ENCODE measurements around the gene SLC7A6OS.

The SLC7A6OS gene

DNA sequence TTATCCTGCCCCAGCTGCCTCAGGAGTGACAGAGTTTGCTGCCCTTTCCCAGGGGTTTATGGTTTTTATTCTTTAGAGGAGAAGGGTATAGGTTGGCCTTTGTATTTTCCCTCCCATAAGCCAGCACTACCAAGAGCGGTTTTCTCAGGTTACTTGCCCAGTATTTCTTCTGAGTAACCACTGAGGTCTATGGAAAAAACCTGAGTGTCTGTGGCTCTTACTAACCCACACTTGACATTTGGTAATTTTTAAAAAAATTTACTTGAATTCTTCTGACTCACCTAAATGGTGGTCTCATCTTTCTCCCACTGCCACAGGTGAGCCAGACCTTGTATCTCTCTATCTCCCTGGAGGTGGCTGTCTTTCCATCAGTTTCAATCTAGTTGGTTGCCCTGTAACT lies 40.4 kb downstream of the SLC7A6OS start:
- Histone ChIP-seq H3K4me1 (ENCODE audit: control insufficient read depth, insufficient read depth, low read length, poor library complexity, severe bottlenecking) (peaks cover 72% of the 10 kb centered on the region), H3K36me3 (ENCODE audit: control insufficient read depth, insufficient read depth, low read length) (peaks cover 4% of the 10 kb centered on the region), H3K27ac (ENCODE audit: insufficient read depth, low read length, poor library complexity, severe bottlenecking) (peak overlapping the region; percentile 70), H3K27me3 (replicated peaks; ENCODE audit: control insufficient read depth, insufficient read depth, low read length, poor library complexity, severe bottlenecking) (no peaks in the 10 kb centered on the region), H3K4me3 (ENCODE audit: insufficient read depth, low read depth, low read length, poor library complexity, severe bottlenecking) (no peak overlapping the region), H3K9me3 (ENCODE audit: control insufficient read depth, low read length) (no peaks in the 10 kb centered on the region)
- DNase-seq: no peak

DNA sequence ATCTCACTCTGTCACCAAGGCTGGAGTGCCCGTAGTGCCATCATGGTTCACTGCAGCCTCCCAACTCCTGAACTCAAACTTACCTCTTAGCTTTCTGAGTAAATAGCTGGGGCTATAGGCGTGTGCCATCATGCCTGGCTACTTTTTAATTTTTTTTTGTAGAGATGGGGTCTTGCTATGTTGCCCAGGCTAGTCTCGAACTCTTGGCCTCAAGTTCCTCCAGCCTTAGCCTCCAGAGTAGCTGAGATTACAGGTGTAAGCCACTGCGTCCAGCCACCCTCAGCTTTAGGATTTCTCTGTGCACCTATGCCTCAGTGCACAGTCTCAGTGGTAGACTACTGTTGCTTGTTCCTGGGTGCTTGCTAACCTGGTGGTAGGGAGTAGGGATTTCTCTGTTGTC lies 41.0 kb downstream of the SLC7A6OS start:
- H3K27me3 ChIP-seq (replicated peaks; ENCODE audit: control insufficient read depth, insufficient read depth, low read length, poor library complexity, severe bottlenecking): no peaks in the 10 kb centered on the region
- no peak overlapping the region for H3K4me3 ChIP-seq (ENCODE audit: insufficient read depth, low read depth, low read length, poor library complexity, severe bottlenecking)
- no peak for DNase-seq
- peaks cover 2% of the 10 kb centered on the region for H3K36me3 ChIP-seq (ENCODE audit: control insufficient read depth, insufficient read depth, low read length)
- H3K27ac ChIP-seq (ENCODE audit: insufficient read depth, low read length, poor library complexity, severe bottlenecking): peak overlapping the region; percentile 70
- H3K4me1 ChIP-seq (ENCODE audit: control insufficient read depth, insufficient read depth, low read length, poor library complexity, severe bottlenecking): peaks cover 67% of the 10 kb centered on the region
- no peaks in the 10 kb centered on the region for H3K9me3 ChIP-seq (ENCODE audit: control insufficient read depth, low read length)

DNA sequence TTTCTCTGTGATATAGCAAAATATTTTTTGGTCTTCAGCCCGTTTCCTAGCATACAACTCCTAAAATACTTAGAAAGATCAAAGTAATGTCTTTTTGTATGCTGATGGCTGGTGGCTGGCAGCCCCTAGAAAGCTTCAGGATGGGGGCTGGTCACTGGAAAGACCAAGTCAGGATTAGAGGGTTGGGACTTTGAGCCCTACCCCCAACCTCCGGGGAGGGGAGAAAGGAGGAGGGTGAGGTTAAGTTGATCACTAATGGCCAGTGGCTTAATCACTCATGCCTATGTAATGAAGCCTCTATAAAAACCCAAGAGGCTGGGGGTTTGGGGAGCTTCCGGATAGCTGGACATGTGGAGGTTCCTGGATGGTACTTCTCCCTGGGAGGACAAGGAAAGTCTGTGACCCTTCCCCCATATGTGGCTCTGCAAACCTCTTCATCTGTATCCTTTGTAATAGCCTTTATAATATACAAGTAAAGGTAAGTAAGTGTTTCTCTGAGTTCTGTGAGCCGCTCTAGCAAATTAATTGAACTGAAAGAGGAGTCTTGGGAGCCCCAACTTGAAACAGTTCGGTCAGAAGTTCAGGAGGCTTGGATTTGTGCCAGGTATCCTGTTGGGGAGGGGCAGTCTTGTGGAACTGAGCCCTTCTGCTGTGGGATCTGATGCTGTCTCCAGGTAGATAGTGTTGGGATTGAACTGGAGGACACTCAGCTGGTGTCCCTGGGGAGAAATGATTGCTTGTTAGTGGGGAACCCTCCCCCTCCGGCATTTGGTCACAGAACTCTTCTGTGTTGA lies 42.9 kb downstream of the SLC7A6OS start:
- no peak for DNase-seq
- peak overlapping the region; percentile 70 for H3K27ac ChIP-seq (ENCODE audit: insufficient read depth, low read length, poor library complexity, severe bottlenecking)
- no peak overlapping the region for H3K4me3 ChIP-seq (ENCODE audit: insufficient read depth, low read depth, low read length, poor library complexity, severe bottlenecking)
- H3K9me3 ChIP-seq (ENCODE audit: control insufficient read depth, low read length): no peaks in the 10 kb centered on the region
- H3K4me1 ChIP-seq (ENCODE audit: control insufficient read depth, insufficient read depth, low read length, poor library complexity, severe bottlenecking): peaks cover 55% of the 10 kb centered on the region
- H3K27me3 ChIP-seq (replicated peaks; ENCODE audit: control insufficient read depth, insufficient read depth, low read length, poor library complexity, severe bottlenecking): no peaks in the 10 kb centered on the region
- no peaks in the 10 kb centered on the region for H3K36me3 ChIP-seq (ENCODE audit: control insufficient read depth, insufficient read depth, low read length)

DNA sequence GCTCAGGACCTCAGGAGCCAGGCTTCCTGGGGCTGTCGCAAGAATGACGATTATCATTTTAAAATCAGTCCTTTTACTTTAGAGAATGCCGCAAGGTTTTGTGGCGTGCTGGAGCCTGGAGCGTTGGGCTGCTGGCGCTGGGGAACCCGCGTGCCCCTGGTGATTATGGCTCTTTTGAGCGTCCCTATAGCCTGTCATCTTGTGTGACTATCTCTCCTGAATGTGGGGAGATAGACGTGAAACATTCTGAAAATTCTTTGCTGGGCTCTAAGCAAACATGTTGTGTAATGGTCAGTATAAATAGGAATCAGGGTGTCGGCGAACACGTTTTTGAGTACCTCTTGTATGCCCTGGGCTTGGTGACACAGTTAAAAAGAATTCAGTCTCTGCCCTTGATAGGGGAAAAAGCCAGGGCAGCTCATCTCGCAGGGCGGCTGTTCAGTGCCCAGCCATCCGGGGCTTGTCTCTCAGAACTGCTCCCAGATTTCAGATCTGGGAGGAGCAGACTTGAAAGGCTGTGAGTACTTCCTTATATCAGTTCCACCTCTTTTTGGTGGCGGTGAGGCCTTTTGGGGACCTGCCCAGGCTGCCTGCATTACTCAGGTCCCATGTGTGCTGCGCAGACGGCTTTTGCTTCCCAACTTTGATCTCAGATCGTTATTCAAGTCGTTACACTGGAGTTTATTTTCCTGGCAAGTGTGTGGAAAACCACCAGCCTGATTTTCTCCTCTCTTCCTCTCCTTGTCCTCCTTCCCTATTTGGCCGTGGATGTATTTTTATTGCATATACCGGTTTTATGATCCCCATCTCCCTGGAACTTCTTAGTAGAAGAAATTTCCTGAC lies 45.4 kb downstream of the SLC7A6OS start:
- H3K9me3 ChIP-seq (ENCODE audit: control insufficient read depth, low read length): no peaks in the 10 kb centered on the region
- no peaks in the 10 kb centered on the region for H3K36me3 ChIP-seq (ENCODE audit: control insufficient read depth, insufficient read depth, low read length)
- H3K27me3 ChIP-seq (replicated peaks; ENCODE audit: control insufficient read depth, insufficient read depth, low read length, poor library complexity, severe bottlenecking): no peaks in the 10 kb centered on the region
- peak overlapping the region; percentile 98 for H3K27ac ChIP-seq (ENCODE audit: insufficient read depth, low read length, poor library complexity, severe bottlenecking)
- peak overlapping the region; percentile 83 for H3K4me3 ChIP-seq (ENCODE audit: insufficient read depth, low read depth, low read length, poor library complexity, severe bottlenecking)
- H3K4me1 ChIP-seq (ENCODE audit: control insufficient read depth, insufficient read depth, low read length, poor library complexity, severe bottlenecking): peaks cover 40% of the 10 kb centered on the region
- DNase-seq: peak; percentile 47 to 53 (median 53)

DNA sequence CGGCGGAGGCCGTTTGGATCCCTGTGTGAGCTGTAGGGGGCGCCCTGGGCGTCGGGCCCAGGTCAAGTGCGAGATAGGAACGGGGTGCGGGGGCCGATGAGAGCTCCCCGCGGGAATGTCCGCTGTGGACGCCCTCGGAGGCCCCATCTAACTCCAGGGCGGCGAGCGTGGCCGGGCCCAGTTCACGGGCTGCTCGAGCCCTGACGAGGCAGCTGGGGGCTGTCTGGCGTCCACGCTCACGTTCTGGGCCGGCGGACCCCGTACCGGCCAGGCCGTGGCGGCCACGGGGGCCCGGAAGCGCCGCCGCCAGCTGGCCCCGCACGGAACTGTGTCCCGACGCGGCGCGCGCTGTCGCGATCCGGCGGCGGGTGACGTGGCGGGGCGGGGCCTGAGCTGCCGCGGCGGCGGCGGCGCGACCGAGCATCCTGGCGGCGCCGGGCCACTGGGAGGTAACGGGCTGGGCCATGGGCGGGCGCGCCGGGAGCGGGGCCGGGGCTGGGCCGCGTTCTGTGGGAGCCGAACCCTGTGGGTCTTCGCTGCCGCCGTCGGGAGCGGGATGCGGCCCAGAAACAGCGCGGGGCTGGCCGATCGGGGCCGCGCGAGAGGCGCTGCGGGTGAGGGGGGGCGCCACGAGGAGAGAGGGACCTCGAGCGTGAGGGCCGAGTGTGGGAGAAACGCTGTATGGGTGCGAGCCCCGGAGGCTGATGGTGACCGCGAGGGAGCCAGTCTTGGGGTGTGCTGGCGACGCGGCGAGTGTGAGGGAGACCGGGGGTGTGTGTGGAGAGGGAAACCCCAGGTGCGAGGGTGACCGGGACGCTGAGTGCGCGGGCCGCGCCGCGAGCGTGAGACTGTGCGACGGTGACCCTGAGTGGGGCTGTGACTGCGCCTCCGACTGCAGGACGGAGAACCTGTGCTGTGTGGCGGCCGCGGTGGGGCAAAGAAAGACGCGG lies 46.3 kb downstream of the SLC7A6OS start, which contains the start of gene SLC7A6:
Gene SLC7A6 (plus strand): TSS at position 399 of the 950 bp plus-strand sequence. CDS start 10,201 bp downstream, outside the sequence.
- H3K9me3 ChIP-seq (ENCODE audit: control insufficient read depth, low read length): no peaks in the 10 kb centered on the region
- H3K4me1 ChIP-seq (ENCODE audit: control insufficient read depth, insufficient read depth, low read length, poor library complexity, severe bottlenecking): peaks cover 31% of the 10 kb centered on the region
- peak within 1 kb of the TSS; percentile 83 for H3K4me3 ChIP-seq (ENCODE audit: insufficient read depth, low read depth, low read length, poor library complexity, severe bottlenecking)
- peak; percentile 74 to 80 (median 76) for DNase-seq
- H3K36me3 ChIP-seq (ENCODE audit: control insufficient read depth, insufficient read depth, low read length): peaks cover 9% of the 10 kb centered on the region
- no peaks in the 10 kb centered on the region for H3K27me3 ChIP-seq (replicated peaks; ENCODE audit: control insufficient read depth, insufficient read depth, low read length, poor library complexity, severe bottlenecking)
- peak within 1 kb of the TSS; percentile 98 for H3K27ac ChIP-seq (ENCODE audit: insufficient read depth, low read length, poor library complexity, severe bottlenecking)

DNA sequence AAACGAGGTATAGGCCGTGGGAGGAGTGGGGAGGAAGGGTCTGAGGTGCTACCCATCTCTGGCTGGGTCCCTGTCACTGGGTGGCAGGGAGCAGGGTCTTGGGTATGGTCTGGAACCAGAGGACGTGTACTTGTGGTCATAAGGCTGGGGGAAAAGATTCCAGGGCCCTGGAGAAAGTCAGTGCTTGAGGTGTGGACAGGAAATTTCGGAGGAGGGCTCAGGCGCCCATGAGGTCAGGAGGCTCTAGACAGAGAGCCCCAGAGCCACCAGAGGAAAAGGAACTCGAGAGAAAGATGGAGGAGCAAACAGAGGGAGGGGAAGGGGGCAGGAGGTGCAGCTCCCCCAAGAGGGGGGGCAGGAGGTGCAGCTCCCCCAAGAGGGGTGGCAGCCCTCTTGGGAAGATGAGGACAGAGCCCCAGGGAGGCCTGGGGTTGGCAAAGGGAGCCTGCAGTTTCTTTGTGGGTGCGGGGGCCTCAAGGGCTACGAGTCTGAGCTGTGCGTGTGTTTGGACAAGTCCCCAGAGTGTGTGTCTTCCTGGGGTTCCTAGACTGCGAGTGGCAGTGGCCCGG lies 47.1 kb downstream of the SLC7A6OS start:
- Histone ChIP-seq H3K4me1 (ENCODE audit: control insufficient read depth, insufficient read depth, low read length, poor library complexity, severe bottlenecking) (peaks cover 29% of the 10 kb centered on the region), H3K9me3 (ENCODE audit: control insufficient read depth, low read length) (no peaks in the 10 kb centered on the region), H3K4me3 (ENCODE audit: insufficient read depth, low read depth, low read length, poor library complexity, severe bottlenecking) (peak overlapping the region; percentile 83), H3K27me3 (replicated peaks; ENCODE audit: control insufficient read depth, insufficient read depth, low read length, poor library complexity, severe bottlenecking) (no peaks in the 10 kb centered on the region), H3K36me3 (ENCODE audit: control insufficient read depth, insufficient read depth, low read length) (peaks cover 9% of the 10 kb centered on the region), H3K27ac (ENCODE audit: insufficient read depth, low read length, poor library complexity, severe bottlenecking) (peak overlapping the region; percentile 98)
- no peak for DNase-seq

DNA sequence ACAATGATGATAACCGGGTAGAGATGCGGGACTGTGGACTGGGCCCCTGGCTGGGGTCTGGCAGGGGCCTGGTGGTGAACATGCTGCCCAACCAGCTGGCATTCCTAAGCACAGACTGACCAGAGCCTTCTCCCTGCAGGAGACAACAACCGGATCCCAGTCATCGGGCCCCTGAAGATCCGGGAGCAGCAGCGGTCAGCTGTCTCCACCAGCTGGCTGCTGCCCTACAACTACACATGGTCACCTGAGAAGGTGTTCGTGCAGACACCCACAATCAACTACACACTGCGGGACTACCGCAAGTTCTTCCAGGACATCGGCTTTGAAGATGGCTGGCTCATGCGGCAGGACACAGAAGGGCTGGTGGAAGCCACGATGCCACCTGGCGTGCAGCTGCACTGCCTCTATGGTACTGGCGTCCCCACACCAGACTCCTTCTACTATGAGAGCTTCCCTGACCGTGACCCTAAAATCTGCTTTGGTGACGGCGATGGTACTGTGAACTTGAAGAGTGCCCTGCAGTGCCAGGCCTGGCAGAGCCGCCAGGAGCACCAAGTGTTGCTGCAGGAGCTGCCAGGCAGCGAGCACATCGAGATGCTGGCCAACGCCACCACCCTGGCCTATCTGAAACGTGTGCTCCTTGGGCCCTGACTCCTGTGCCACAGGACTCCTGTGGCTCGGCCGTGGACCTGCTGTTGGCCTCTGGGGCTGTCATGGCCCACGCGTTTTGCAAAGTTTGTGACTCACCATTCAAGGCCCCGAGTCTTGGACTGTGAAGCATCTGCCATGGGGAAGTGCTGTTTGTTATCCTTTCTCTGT lies 51.5 kb downstream of the SLC7A6OS start:
- H3K4me3 ChIP-seq (ENCODE audit: insufficient read depth, low read depth, low read length, poor library complexity, severe bottlenecking): no peak overlapping the region
- H3K27ac ChIP-seq (ENCODE audit: insufficient read depth, low read length, poor library complexity, severe bottlenecking): no peak overlapping the region
- H3K9me3 ChIP-seq (ENCODE audit: control insufficient read depth, low read length): no peaks in the 10 kb centered on the region
- peaks cover 12% of the 10 kb centered on the region for H3K4me1 ChIP-seq (ENCODE audit: control insufficient read depth, insufficient read depth, low read length, poor library complexity, severe bottlenecking)
- no peaks in the 10 kb centered on the region for H3K27me3 ChIP-seq (replicated peaks; ENCODE audit: control insufficient read depth, insufficient read depth, low read length, poor library complexity, severe bottlenecking)
- DNase-seq: no peak
- H3K36me3 ChIP-seq (ENCODE audit: control insufficient read depth, insufficient read depth, low read length): peaks cover 19% of the 10 kb centered on the region

DNA sequence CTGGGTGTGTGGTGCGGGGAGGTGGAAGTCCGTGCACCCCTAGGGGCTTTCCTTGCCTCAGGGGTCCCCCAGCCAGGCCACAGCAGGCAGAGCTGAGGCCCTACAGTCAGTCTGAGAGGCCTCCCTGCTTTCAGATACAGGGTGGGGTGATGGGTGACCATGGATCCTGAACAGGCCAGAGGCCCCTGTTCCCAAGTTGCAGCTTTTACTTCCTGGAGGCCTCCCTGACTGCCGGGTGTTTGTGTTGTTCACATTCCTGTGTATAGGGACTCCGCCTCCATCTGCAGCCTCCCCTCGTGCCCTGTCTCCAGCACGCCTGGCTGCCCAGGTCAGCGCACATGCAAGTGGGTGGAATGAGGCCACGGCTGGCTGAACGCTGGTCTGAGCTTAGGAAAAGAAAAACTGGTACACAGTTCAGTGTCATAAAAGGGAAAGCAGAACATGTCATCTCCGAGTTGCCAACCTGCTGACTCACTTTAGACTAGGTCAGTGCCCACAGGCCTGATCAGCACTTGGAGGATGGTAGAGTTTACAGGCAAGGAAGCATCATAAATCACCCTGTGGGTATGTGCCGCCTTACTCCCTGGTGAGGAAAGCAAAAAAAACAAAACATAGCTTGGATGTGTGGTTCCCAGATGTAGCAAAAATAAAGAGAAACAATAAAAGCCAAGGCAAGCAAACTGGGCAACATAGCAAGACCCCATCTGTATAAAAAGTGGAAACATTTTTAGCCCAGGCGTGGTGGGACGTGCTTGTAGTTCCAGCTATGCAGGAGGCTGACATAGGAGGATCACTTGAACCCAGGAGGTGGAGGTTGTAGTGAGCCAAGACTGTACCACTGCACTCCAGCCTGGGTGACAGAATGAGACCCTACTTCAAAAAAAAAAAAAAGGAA lies 52.6 kb downstream of the SLC7A6OS start:
- H3K9me3 ChIP-seq (ENCODE audit: control insufficient read depth, low read length): no peaks in the 10 kb centered on the region
- H3K4me3 ChIP-seq (ENCODE audit: insufficient read depth, low read depth, low read length, poor library complexity, severe bottlenecking): no peak overlapping the region
- no peaks in the 10 kb centered on the region for H3K27me3 ChIP-seq (replicated peaks; ENCODE audit: control insufficient read depth, insufficient read depth, low read length, poor library complexity, severe bottlenecking)
- H3K36me3 ChIP-seq (ENCODE audit: control insufficient read depth, insufficient read depth, low read length): peaks cover 19% of the 10 kb centered on the region
- peaks cover 4% of the 10 kb centered on the region for H3K4me1 ChIP-seq (ENCODE audit: control insufficient read depth, insufficient read depth, low read length, poor library complexity, severe bottlenecking)
- no peak for DNase-seq
- H3K27ac ChIP-seq (ENCODE audit: insufficient read depth, low read length, poor library complexity, severe bottlenecking): no peak overlapping the region
